Measurements from ENCODE around the gene FAM81A. TPM values are rescaled to one million over a fixed set of nuclear protein-coding genes. Genes with fewer than 3 reads are reported as not detected.
A peak's percentile ranks its signal among the peaks of the same experiment; 100 is the strongest.
"Not testable (repeated sequence)": the region's sequence is repeated elsewhere in the genome, so short reads cannot be mapped to it uniquely, and the experiment has no call there.

FAM81A gene
- total RNA-seq, 1 donor from 2014 or later = 0.41 TPM

GRCh38 chr15:59398220-59398619 is 39.8 kb upstream of the FAM81A start:
- no peak overlapping the region for H3K27ac Mint-ChIP-seq
- TF ChIP-seq CTCF (IDR thresholded peaks at IDR 0.05) = no peak
- no peak for TF ChIP-seq EZH2phosphoT487 (IDR thresholded peaks at IDR 0.05)
- TF ChIP-seq EZH2 (IDR thresholded peaks at IDR 0.05) = no peak
- H3K9ac ChIP-seq = no peak overlapping the region
- H3F3A ChIP-seq (ENCODE audit: low read depth) = peaks cover 3% of the 10 kb centered on the region
- H3K9me3 Mint-ChIP-seq = no peaks in the 10 kb centered on the region
- peaks cover 10% of the 10 kb centered on the region for H3K4me1 ChIP-seq
- H3K27ac ChIP-seq = no peak overlapping the region
- no peaks in the 10 kb centered on the region for H3K36me3 Mint-ChIP-seq
- no peaks in the 10 kb centered on the region for H3K36me3 ChIP-seq
- no peaks in the 10 kb centered on the region for H3K79me2 ChIP-seq (ENCODE audit: low read depth)
- no peak for DNase-seq (ENCODE audit: low spot score)
- no peak overlapping the region for H3K4me2 ChIP-seq
- no peaks in the 10 kb centered on the region for H4K20me1 ChIP-seq (ENCODE audit: low read depth)
- no peak overlapping the region for H3K4me3 ChIP-seq
- H2AFZ ChIP-seq (replicated peaks) = no peak overlapping the region
- no peaks in the 10 kb centered on the region for H3K27me3 ChIP-seq
- no peak overlapping the region for H3K4me3 Mint-ChIP-seq
- no peaks in the 10 kb centered on the region for H3K9me3 ChIP-seq (ENCODE audit: low read depth)
- H3K27me3 Mint-ChIP-seq (ENCODE audit: insufficient read depth, low read depth) = peaks cover 2% of the 10 kb centered on the region
- H3K4me1 Mint-ChIP-seq = peaks cover 8% of the 10 kb centered on the region

GRCh38 chr15:59399465-59400102 is 38.4 kb upstream of the FAM81A start:
- H3K9me3 ChIP-seq (ENCODE audit: low read depth) = no peaks in the 10 kb centered on the region
- no peak overlapping the region for H3K9ac ChIP-seq
- no peaks in the 10 kb centered on the region for H4K20me1 ChIP-seq (ENCODE audit: low read depth)
- no peak for TF ChIP-seq EZH2 (IDR thresholded peaks at IDR 0.05)
- no peak for TF ChIP-seq EZH2phosphoT487 (IDR thresholded peaks at IDR 0.05)
- TF ChIP-seq CTCF (IDR thresholded peaks at IDR 0.05) = no peak
- H3K79me2 ChIP-seq (ENCODE audit: low read depth) = no peaks in the 10 kb centered on the region
- Mint-ChIP-seq H3K4me3 (no peak overlapping the region), H3K9me3 (no peaks in the 10 kb centered on the region), H3K36me3 (no peaks in the 10 kb centered on the region), H3K27ac (no peak overlapping the region), H3K4me1 (peaks cover 8% of the 10 kb centered on the region), H3K27me3 (ENCODE audit: insufficient read depth, low read depth) (peaks cover 2% of the 10 kb centered on the region)
- no peaks in the 10 kb centered on the region for H3K27me3 ChIP-seq
- no peak overlapping the region for H3K4me2 ChIP-seq
- H3K4me3 ChIP-seq = no peak overlapping the region
- H3F3A ChIP-seq (ENCODE audit: low read depth) = peaks cover 3% of the 10 kb centered on the region
- H3K27ac ChIP-seq = no peak overlapping the region
- peaks cover 10% of the 10 kb centered on the region for H3K4me1 ChIP-seq
- no peaks in the 10 kb centered on the region for H3K36me3 ChIP-seq
- no peak for DNase-seq (ENCODE audit: low spot score)
- peak overlapping the region; percentile 17 for H2AFZ ChIP-seq (replicated peaks)

- Mint-ChIP-seq H3K27me3 (ENCODE audit: insufficient read depth, low read depth) (peaks cover 2% of the 10 kb centered on the region), H3K27ac (no peak overlapping the region)
These were observed 37.7 kb upstream of the FAM81A start for GRCh38 chr15:59400103-59400813.

GRCh38 chr15:59401051-59401823 is 36.7 kb upstream of the FAM81A start:
- H3K27me3 ChIP-seq; H3K36me3 ChIP-seq; H3K4me1 Mint-ChIP-seq; H3K9ac ChIP-seq; H3K36me3 Mint-ChIP-seq; H3K9me3 ChIP-seq (ENCODE audit: low read depth); H4K20me1 ChIP-seq (ENCODE audit: low read depth); H3F3A ChIP-seq (ENCODE audit: low read depth); H3K9me3 Mint-ChIP-seq; H3K4me3 Mint-ChIP-seq; H3K4me1 ChIP-seq; H3K79me2 ChIP-seq (ENCODE audit: low read depth); DNase-seq (ENCODE audit: low spot score); H3K27ac ChIP-seq; H3K4me2 ChIP-seq; H3K27me3 Mint-ChIP-seq (ENCODE audit: insufficient read depth, low read depth); H3K27ac Mint-ChIP-seq; H3K4me3 ChIP-seq: not testable (repeated sequence)
- peak overlapping the region; percentile 61 for H2AFZ ChIP-seq (replicated peaks)

More at GRCh38 chr15:59400103-59400813, 37.7 kb upstream of the FAM81A start:
- Mint-ChIP-seq H3K4me3 (no peak overlapping the region), H3K4me1 (peaks cover 8% of the 10 kb centered on the region), H3K9me3 (no peaks in the 10 kb centered on the region), H3K36me3 (no peaks in the 10 kb centered on the region)
- no peak for TF ChIP-seq EZH2phosphoT487 (IDR thresholded peaks at IDR 0.05)
- H4K20me1 ChIP-seq (ENCODE audit: low read depth) = no peaks in the 10 kb centered on the region
- DNase-seq (ENCODE audit: low spot score) = peak; percentile 9
- no peaks in the 10 kb centered on the region for H3K36me3 ChIP-seq
- H3K9ac ChIP-seq = no peak overlapping the region
- H3K9me3 ChIP-seq (ENCODE audit: low read depth) = no peaks in the 10 kb centered on the region
- peak overlapping the region; percentile 50 for H2AFZ ChIP-seq (replicated peaks)
- no peaks in the 10 kb centered on the region for H3K27me3 ChIP-seq
- peaks cover 10% of the 10 kb centered on the region for H3K4me1 ChIP-seq
- H3K27ac ChIP-seq = no peak overlapping the region
- H3K79me2 ChIP-seq (ENCODE audit: low read depth) = no peaks in the 10 kb centered on the region
- H3F3A ChIP-seq (ENCODE audit: low read depth) = peaks cover 3% of the 10 kb centered on the region
- no peak overlapping the region for H3K4me2 ChIP-seq
- H3K4me3 ChIP-seq = no peak overlapping the region
